Stimulated activated CD8-positive, alpha-beta memory T cell treated with anti-CD3 and anti-CD28 coated beads, Interleukin-2, amount 100 ng/mL, for 1 hour (primary cell): ENCODE data around the gene CLIC3.
"Not testable (repeated sequence)": the region's sequence is repeated elsewhere in the genome, so short reads cannot be mapped to it uniquely, and the experiment has no call there.

Source experiments
- DNase-seq, 2 donors: peaks; one replicate each; pipeline ENCODE4 v3.0.0-alpha.2; 2020; ENCODE audit warnings: low read depth in 2 of 2

Gene CLIC3

DNA sequence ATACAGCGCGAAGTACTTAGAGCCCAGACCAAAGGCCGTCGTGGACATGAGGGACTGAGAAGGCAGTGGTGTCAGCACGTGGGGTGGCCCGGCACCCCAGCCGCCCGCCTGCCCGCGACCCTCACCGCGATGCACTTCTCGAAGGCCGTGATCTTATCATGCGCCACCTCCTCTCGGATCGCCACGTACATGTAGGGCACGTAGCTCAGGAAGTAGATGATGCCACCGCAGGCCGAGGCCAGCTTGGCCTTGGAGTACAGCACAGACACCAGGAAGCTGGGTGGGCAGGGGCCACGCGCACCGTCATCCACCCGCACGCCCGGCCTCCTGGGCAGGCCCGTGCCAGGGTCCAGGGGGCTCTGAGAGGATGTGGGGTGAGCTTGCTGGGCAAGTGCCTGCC, 20.7 kb upstream of the CLIC3 start:
- DNase-seq = no peak

DNA sequence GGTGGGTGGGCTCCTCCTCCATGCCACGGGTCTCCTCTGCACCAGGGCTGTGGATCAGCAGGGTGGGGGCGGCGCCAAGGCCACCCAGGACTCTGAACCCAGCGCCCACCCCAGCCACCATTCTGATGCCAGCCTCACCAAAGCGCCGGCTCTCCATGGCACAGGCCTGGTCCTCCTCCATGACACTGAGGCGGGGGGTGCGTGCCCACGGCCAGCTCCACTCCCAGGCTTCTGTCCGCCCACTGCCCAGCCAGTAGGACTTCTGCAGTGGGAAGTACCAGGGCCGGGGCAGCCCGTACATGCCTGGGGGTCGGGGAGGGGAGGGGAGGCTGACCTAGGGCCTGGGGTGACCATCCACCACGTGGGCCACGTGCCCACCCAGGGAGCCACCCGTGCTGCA, 20.1 kb upstream of the CLIC3 start:
- DNase-seq = no peak

DNA sequence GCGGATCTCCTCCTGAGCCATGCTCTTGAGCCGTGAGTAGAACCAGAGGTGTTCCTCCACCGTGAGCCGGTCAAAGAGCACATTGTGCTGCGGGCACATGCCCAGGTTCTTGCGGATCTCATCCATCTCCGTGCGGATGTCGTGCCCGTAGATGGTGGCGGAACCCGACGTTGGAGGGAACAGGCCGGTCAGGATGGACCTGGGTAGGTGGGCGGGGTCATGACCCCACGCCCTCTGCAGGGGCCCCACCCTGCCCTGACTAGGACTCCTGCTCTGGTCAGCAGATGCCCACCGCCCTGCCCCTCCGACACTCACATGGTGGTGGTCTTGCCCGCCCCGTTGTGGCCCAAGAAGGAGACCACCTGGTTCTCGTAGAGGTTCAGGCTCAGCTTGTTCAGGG, 19.6 kb upstream of the CLIC3 start:
- no peak for DNase-seq

DNA sequence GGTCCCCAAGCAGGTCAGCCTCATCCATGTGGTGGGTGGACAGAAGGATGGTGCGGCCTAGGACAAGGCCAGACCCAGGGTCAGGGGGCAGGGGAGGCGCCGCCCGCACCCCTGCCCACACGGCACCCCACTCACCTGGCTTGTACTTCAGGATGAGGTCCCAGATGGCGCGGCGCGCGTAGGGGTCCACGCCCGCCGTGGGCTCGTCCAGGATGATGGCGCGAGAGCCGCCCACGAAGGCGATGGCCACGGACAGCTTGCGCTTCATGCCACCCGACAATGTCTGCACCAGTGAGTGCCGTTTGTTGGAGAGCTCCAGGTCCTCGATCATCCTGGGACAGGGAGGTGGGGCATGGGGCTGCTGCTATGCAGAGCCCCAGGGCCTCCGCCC, 19.2 kb upstream of the CLIC3 start:
- DNase-seq = no peak

DNA sequence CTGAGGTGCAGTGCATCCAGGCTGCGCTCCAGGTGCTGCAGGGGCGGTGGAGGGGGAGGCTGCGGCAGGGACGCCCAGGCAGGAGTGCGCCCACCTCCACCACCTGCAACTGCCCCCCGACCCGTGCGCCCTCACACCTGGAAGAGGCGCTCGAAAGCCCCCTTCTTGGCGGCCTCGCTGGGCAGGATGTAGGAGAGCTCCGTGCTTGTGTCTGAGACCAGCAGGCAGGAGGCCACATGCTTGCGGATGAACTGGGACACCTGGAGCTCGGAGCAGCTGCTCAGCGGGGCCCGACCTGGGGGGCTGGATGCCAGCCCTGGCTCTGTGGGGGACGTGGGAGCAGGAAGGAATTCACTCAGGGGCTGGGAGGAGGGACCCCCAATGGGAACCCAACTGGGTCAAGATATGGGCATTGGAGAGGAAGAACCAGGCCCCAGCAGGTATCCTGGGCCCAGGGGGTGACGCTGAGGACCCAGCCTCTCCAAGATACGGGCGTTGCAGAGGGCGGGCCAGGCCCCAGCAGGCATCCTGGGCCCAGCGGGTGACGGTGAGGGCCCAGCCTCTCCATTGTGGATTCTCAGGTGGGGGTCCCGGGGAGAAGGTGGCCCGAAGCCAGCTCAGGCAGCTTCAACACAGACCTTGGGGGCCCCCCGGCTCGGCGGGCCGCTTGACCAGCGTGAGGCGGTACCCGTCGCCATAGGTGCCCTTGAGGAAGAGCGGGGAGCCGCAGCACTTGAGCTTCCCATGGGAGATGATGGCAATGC, 18.6 kb upstream of the CLIC3 start:
- no peak for DNase-seq

DNA sequence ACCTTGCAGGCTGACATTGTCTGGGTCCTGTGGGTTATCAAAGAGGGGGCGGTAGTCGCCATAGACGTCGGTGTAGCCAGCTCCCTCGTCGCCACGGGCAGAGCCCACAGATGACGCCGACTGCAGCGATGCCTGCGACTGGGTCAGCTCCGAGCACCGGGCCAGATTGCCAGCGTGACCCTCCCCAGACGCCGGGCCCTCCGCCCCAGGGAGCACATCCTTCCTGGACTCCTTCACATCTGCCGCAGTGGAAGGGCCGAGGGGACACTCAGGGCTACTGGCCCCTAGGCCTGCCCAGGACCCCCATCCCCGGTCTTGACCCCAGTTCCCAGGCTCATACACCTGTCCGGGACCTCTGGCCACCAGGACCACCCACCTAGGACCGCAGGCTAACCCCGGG, 17.8 kb upstream of the CLIC3 start:
- DNase-seq = no peak

DNA sequence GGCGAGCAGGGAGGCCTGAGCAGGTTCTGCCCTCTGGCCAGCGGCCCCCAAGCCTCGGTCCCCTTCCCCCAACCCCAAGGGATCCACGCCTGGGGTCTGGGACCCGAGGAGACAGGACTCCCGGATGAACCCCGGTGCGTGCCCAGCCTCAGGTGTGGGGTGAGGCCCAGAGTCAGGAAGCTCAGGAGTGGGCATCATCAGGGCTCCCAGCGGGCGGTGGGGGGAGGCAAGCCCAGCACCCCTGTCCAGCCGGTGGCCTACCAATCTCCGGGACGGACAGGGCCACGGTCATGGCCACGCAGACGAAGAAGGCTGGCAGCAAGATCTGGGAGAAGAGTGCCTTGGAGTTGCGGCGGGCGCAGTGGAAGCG, 17.2 kb upstream of the CLIC3 start:
- DNase-seq = no peak

DNA sequence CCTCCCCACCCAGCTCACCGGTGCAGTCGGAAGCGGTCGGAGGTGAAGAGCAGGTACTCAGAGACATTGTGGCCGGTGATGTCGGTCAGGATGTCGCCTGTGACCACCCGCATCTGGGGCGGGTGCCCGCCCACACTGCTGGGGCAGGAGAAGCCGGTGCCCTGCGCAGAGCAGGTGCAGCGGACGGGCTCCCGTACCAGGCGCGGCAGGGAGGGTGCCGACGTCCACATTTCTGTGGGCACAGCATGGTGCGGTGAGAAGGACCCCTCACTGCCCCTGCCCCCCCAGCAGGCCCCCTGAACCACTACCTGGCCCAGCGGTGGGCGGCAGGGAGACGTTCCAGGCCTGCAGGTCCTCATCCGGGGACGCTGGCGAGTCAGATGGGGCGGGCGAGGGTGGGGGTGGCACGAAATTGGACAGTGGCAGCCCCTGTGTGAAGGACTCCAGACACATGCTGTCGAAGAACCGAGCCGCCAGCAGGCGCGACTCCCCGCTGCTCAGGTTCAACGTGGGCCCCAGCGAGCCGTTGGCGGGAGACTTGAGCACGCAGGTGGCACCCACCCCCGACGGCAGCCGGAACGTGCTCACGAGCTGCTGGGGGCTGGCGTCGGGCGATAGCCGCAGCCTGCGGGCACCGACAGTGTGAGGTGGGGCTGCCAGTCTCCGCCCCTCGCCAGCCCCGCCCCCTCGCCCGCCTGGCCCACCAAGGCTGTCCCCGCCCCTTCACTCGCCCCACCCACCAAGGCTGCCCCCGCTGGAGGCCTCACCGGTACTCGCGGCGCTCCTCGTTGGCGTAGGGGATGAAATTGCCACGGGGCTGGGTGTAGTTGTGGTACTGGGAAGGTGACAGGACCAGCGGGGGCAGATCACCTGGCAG, 16.6 kb upstream of the CLIC3 start:
- DNase-seq = no peak

DNA sequence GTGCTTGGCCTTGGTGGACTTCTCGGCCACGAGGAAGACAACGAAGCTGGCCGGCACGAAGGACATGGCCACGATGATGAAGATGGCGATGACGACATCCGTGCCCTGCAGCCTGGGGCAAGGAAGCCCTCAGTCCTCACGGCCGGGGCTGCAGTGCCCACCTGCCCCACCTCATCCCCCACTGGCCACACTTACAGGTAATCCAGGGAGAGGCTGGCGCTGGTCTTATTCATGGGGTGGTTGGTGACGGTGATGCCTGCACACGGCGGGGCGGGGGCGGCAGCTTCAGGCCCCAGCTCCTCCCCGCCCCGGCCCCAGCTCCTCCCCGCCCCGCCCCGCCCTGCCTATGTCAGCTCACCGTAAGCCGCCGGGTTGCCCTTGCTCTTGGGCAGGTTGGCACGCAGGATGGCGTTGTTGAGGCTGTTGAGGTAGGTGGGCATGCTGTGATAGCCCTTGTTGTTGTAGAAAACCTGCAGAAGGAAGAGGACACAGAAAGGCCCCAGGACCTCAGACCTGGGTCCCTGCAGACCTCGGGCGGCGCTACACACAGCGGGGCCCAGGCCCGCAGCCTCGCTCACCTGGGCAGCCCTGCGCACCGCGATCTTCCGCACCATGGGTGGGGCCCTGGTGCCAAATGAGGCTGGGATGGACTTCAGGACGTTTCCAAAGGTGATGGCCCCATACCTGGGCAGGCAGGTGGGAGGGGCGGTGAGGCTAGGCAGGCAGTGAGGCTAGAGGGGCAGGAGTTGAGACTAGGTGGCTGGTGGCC, 15.7 kb upstream of the CLIC3 start:
- DNase-seq = no peak

DNA sequence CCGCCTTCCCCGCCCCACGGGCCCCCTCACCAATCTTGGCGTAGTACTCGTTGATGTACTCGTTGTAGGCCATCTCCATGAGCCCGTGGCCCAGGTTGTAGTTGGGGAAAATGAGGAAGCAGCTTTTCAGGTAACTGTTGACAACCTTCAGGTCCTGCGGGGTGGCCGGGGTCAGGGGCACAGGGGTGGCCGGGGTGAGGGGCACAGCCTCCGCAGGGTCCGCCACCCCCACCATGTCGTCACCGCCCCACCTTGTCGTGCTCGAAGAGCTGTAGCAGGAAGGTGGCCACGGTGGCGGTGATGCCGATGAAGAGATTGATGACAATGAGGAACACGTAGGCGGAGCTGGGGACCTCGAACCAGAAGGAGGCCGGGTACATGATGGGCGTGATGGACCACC, 14.8 kb upstream of the CLIC3 start:
- DNase-seq = no peak

DNA sequence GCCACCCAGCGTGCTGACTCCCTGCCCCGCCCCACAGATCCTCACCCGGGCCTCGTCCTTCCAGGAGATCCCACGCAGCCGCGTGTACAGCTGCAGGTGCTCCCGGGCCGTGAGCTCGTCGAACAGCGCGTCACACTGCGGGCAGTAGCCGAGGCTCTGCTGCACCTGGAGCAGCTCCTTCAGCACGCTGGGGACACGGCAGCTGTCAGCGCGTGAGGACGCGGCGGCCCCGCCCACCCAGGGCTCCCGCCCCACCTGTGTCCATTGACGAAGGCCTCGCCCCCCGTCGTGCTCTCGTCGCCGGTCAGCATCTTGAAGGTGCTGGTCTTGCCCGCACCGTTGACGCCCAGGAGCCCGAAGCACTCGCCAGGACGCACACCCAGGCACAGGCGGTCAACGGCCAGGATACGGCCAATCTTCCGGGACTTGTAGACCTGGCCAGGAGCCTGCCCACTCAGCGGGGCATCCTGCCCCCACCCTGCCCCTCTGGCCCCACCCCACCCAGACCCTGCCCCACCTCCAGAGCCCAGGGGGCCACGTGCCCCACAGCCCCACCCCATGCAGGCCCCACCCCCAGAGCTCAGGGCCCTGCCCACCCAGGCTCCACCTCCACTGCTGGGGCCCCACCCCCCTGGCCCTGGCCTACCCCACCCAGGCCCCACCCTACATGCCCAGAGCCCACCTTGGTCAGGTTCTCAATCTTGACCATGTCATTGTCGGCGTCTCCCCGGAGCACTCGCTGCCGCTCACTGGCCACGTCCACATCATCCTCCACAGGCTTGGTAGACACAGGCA, 13.8 kb upstream of the CLIC3 start:
- DNase-seq = no peak

DNA sequence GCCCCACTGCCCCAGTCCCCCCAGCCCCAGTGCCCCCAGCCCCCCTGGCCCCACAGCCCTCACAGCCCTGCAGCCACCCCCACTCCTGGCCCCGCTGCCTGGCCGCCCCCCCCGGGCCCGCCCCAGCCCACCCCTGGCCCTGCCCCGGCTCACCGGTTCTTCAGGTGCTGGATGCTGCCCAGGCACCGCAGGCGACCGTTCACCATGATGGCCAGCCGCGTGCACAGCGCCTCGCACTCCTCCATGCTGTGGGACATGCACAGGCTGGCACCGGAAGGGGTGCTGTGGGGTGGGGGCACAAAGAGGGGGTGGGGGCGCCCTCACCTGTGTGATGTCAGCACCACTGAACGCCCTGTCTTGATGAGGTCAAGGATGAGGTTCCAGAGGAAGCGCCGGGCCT, 12.8 kb upstream of the CLIC3 start:
- DNase-seq = no peak

DNA sequence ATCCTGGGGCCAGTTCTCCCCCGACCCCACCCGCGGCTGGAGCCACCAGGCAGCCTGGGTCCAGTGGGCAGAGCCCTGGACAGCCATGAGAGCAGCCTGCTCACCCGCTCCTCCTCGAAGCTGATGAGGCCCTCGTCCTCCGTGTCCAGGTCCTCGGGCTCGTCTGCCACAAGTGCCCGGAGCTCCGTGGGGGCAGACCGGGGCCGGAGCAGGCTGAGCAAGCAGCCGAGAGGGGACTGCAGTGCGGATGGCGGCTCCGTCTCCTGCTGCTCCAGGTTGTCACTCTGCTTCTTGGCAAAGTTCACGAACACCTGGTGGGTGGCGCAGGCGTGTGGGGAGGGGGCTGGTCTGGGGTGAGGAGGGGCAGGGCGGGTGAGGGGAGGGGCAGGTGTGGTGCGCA, 11.9 kb upstream of the CLIC3 start:
- no peak for DNase-seq

DNA sequence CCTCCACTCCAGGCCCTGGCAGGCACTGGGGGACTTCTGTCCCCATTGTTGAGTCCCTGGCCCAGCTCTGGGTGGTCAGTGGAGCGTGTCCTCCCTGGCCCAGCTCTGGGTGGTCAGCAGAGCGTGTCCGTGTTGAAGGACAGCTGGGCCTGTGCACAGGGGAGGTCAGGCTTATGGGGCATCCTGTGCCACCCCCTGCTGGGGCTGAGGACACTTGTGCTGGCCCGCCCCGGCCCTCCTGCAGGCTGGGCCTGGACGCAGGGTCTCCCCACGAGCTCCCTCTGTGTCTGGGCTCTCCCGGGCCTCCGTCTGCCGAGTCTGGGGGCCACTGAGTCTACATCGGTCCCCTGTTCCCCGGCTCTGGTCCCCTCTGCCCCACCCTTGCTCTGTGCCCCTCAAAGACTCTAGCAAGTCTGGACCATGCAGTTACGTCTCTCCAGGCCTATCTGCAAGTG, 11.5 kb upstream of the CLIC3 start:
- DNase-seq = no peak

DNA sequence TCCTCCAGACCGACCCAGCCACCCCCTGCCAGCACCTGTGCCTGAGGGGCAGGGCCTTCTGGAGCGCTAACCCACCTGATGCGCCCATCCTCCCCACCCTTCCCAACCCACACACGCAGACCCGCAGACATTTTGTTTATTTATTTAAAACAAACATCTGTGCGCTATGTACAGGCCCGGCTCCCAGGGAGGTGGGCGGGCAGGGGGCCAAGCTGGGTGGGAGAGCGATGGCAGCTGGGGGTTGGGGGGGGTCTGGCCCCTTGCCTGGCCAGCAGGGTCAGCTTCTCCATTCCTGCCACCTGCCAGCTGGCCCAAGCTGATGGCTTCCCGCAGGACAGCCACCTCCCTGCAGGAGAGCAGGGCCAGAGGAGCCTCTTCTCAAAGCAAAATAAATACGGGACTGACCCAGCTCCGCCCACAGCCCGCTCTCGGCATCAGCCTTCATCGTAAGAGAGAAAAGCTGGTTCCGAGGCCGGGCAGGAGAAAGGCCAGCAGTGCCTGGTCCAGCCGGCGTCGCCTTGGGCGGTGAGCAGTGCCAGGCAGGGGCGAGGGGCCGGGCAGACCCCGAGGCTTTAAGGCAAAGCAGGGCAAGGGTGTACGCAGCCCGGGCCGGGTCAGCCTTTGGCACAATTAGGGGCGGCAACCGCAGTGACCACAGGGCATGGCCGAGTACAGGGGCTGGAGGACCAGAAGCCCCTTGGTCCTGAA, 10.9 kb upstream of the CLIC3 start:
- no peak for DNase-seq

DNA sequence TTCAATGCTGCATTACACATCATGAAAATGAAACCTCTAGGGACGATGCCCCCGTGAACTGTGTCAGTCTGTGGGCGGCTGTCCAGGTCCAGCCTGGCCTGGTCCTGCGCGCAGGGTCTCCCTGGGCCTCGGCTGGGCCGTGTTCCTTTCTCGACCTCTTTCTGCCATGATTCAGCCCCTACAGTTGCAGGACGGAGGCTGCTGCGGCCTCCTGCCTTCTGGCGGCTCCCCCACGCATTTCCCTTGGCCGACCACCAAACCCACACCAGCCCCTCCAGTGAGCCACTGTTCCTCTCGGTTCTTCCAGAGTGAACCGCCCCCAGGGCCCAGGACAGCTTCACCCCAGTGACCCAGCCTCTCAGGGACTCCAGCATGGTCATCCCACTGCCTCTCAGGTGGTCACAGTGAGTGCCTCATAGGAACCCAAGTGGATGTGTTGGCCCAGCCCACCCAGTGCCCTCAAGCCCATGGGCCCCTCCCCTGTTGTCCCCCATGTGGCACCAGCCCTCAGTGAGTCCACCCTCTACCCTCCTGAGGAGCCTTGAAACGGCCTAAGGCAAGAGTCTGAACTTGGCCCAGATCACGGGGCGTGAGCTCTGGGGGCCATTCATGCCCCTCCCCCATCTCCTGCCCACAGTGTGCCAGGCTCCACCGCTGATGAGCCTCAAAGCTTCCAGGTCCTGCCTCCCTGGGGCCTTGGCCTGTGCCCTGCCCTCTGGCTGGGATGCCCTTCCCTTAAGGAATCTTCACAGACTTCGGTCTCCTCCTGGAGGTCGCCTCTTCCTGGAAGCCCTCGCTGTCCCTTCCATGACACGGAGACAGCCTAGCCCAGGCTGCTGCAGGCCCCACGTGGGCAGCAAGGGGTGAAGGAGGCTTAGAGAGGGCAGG, 10.0 kb upstream of the CLIC3 start:
- no peak for DNase-seq

DNA sequence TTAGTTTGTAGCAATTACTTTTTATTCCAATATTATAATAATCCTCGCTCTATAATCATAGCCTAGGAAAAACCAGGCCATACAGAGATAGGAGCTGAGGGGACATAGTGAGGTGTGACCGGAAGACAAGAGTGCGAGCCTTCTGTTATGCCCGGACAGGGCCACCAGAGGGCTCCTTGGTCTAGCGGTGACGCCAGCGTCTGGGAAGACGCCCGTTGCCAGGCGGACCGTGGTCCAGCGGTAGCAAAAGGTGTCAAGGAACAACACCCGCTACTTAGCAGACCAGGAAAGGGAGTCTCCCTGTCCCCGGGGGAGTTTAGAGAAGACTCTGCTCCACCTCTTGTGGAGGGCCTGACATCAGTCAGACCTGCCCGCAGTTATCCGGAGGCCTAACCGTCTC, 7.9 kb upstream of the CLIC3 start:
- not testable (repeated sequence) for DNase-seq

DNA sequence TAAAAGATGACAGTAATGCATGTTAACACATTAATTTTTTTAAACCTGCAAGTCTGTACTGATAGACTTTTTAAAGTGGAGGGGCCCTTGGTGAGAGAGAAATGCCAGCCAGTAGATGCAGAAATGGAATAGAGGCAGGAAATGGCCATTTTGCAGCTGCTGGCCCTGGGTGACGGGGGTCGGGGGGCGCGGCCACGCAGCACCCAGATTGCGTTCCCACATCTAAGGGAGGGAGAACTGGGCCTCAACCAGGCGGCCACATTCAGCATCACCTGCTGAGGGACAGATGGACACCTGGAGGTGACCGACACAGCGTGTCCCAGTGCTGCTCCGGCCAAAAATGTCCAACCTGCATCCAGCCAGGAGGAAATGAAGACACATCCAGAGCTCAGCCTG, 6.3 kb upstream of the CLIC3 start:
- DNase-seq = no peak

DNA sequence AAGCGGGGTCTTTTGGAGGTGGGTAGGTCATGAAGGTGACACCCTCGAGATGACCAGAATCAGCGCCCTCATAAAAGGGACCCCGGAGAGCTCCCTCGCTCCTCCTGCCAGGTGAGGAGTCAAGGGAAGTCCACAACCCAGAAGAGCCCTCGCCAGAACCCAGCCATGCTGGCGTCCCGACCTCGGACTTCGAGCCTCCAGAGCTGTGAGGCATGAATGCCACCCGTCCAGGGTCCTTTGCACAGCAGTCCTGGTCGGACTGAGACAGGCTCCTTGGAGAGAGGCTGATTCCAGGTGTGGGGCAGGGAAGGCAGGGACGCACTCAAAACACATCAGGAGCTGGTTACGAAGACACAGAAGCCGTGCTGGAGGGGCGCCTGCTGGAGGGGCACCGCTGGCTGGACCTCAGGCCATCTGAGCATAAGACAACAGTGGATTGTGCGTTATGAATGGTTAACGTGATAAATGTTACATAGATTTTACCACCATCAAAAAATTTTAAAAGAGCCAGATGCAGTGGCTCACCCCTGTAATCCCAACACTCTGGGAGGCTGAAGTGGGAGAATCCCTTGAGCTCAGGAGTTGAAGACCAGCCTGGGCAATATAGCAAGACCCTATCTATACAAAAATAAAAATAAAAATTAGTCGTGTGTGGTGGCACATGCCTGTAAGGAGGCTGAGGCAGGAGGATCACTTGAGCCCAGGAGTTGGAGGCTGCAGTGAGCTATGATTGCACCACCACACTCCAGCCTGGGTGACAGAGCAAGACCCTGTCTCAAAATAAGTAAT, 5.7 kb upstream of the CLIC3 start:
- DNase-seq = no peak
